Activated CD4-positive, CD25-positive, alpha-beta regulatory T cell (primary cell): ENCODE results near the gene LZTR1.
A peak's percentile ranks its signal among the peaks of the same experiment; 100 is the strongest.
"Not testable (repeated sequence)": the region's sequence is repeated elsewhere in the genome, so short reads cannot be mapped to it uniquely, and the experiment has no call there.

Experiments used
- DNase-seq, 4 experiments: peaks; one replicate each; lab custom pipeline; 2025; lab: John Stamatoyannopoulos, UW

The LZTR1 gene

DNA sequence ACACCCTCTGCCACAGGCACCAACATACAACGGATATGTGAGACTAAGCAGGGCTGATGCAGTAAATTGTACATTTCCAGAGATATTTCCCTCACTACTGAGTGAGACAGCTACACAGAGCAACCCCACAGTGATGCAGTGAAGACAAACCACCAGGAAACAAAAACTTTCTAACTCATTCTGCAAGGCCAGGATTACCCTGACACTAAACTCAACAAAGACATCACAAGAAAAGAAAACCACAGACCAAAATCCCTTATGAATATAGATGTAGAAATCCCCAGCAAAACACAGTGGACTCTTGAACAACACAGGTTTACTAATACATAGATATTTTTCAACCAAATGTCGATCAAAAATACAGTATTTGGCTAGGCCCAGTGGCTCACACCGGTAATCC lies 51.8 kb downstream of the LZTR1 start:
- DNase-seq = no peak

DNA sequence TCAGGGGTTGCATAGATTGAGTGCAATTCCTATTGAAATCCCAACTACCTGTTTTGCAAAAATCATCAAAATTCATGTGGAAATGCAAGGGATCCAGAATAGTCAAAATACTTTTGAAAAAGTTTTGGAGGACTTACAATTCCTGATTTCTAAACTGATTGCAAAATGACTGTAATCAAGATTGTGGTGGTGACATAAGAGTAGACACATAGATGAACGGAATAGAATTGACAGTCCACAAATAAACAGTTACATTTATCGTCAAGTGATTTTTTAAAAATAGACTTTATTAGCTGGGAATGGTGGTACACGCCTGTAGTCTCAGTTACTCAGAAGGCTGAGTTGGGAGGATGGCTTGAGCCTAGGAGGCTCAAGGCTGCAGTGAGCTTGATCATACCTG lies 52.9 kb downstream of the LZTR1 start:
- no peak for DNase-seq

DNA sequence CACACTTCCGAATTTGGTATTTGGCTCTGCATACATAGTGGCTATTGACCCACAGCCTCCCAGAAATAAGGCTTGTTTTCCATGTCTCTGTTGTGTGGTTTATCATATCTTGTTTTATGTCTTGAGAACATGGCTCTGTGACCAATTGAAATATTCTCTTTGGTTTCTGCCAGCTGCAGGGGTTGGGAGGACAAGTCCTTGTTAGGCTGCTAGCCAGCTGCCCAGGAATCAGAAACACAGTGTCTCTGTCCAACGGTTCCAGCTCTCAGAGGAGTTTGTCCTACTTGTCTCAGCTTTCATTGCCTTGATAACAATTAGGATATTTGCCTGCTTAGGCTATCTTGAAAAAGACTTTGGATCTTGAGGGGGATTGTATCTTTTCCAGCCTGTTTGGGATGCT lies 56.3 kb downstream of the LZTR1 start:
- DNase-seq = no peak

DNA sequence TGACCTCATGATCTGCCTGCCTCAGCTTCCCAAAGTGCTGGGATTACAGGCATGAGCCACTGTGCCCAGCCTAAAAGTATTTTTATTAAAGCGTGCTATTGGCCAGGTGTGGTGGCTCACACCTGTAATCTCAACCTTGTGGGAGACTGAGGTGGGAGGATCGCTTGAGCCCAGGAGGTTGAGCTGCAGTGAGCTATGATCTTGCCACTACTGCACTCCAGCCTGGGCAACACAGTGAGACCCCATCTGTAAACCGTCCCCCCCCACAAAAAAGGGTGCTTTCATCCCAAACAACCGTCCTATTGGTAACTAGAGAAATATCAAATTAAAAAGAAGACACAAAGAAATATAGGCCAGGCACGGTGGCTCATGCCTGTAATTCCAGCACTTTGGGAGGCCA lies 57.1 kb downstream of the LZTR1 start:
- not testable (repeated sequence) for DNase-seq

DNA sequence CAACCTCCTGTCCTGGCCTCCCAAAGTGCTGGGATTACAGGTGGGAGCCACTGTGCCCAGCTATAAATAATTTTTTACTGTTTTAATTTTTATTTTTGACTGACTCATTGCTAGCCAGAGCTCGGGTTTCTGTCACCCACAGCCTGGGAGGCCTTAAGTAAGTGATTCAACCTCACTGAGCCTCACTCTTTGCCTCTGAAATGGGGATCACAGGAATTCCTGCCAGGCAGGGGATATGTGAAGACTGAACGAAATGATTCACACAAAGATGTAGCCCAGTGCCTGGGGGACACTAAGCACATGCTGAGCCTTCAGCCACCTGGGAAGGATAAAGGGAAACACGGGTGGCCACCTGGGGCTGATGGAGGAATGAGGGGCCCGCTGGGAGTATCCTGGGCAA lies 59.8 kb downstream of the LZTR1 start:
- no peak for DNase-seq

DNA sequence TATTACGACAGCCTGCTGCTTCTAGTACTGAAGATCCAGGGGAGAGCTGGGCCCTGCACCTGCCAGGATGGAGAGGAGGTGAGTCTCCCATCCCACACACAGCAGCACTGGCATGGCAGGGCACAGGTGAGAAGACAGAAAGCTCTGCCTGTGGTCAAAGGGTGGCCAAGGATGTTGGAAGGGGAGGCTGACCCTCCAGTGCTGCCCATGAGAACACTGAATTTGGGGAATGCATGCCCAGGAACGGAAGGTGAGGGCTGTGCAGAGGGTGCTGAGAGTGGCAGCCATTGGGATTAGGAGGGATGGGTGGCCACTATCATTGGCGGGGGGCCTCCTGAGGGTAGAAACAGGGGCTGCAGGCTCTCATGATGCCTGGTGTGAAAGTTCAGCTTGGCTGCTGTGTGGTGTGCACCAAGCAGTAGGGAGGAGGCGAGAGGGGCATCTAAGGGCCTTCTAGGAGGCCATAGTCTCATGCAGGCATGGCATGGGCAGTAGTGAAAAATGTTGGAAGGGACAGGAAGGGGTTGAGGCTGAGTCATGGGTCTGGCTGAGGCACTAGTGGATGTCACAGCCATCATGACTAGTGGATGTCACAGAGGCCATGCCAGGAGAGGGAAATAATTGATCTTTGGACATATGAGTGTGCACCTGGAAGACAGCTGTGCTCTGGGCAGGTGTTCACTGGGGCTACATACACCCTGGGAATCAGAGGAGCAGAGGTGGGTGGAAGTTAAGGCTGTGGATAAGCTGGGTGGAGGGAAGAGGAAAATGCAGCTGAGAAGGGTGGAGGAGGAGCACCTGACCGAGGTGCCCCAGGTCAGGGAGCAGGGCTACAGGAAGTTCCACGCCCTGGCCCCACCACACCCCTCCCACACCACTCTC lies 61.1 kb downstream of the LZTR1 start:
- DNase-seq = no peak

DNA sequence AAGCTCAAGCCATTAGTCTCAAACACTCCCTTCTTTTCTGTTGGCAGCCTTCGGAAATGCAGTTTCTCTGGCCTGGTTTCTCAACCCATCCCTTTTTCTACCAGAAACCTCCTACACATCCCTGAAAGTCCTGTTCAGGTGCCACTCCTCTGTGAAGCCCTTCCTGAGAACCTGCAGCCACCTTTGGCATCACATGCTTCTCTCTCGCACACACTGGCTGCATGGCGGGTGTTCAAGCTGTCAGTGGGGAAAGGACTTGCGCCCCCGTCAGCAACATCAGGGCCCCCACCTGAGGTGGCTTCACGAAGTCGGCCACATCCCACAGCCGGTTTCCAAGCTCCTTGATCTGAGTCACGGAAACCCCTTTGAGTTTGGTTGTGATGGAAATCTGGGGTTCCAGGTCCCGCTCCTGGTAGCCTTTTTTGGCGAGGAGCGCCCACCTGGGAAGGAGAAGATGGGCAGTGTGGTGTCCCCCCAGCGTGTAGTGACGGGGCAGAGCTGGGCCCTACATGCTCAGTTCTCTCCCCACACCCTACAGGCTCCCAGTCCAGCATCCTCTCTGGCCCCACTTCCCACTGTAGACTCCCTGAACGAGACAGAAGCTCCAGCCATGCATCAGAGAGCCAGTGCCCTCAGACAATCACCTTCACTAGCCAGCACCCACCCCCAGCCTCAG lies 61.9 kb downstream of the LZTR1 start:
- DNase-seq = no peak

DNA sequence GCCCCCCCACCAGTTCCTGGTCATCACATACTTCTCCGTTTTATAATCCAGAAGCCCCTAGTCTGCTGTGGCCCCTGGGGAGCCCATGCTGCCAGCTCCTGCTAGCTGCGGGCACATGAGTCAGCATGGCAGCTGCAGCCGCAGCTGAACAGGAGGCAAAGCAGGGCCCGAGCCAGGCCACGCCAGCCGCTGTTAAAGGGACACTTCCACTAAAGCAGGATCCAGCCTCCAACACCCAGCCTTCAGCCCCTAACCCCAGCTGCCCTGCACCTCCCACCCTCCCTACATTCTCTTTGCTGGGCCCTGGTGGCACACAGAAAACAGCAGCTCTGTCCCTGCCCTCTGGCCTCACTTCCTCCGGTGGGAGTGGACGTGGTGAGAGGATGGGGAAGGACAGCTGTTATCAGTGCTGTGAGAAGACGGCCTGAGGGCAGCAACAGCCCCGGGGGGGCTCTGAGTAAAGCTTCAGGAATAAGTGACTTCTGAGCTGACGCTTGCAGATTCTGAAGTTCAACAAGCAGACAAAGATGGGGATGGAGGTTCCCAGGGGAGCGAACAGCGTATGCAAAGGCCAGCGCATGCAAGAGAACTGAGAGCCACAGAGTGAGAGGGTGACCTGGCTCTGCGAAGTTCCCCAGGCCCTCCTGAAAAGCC lies 63.0 kb downstream of the LZTR1 start:
- DNase-seq = no peak

DNA sequence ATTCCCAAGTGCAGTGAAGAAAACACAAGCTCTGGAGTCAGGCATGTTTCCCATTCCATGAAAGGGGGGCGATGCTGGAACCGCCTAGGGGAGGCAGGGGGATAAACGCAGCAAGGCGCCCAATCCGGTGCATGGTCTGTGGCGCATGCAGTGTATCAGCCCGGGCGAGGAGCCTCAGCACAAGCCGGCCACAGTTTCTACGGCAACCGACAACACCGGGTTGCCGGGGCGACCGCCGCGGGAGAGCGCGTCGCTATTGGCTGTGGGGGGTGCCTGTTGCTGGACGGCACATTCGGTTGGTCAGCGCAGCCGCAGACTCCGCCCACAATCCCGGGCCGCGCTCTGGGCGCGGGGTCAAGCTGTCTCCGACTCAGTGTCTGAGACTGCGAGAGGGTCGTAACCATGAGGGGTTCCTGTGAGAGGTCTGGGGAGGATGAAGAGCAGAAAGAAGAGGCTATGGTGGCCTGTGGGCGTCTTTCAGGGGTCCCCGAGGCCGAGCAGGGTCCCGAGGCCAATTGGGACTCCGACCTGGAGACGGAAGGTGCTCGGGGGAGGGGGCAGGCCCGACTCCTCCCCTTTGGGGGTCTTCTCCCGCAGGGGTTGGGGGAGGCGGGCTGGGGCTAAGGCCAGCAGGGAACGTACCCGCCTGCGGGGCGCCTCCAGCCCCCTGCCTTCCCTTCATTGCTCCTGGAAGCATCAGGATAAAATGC lies 63.6 kb downstream of the LZTR1 start, which contains the start of gene LRRC74B:
Gene LRRC74B (plus strand): TSS at position 362 of the 710 bp plus-strand sequence. CDS start 41 bp downstream, at position 403.
- peak; percentile 45 to 48 (median 46) for DNase-seq

DNA sequence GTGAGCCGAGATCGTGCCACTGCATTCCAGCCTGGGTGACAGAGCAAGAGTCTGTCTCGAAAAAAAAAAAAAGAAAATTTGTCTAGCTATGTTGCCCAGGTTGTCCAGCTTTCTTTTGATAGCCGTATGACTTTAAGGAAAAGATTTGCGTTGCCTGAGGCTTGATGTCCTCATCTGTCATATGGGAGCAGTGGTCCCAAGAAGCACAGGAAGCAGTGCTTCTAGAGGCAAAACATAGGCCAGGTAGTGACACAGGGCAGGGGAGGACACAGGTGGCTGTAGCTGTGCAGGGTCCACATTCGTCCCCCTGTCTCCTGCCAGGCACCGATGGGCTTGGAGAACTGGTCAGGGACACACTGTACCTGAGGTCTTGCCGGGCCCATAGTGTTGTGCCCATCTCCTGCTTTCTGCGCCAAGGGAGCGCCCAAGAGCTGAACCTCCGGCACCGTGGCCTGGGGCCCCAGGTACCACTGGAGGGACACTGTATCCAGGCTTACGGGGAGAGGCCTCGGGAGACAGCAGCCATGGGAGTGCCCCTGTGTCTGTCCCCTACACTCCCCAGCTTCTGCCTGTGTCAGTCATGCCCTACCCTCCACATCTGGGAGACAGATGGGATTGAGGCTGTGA lies 65.1 kb downstream of the LZTR1 start:
- no peak for DNase-seq

DNA sequence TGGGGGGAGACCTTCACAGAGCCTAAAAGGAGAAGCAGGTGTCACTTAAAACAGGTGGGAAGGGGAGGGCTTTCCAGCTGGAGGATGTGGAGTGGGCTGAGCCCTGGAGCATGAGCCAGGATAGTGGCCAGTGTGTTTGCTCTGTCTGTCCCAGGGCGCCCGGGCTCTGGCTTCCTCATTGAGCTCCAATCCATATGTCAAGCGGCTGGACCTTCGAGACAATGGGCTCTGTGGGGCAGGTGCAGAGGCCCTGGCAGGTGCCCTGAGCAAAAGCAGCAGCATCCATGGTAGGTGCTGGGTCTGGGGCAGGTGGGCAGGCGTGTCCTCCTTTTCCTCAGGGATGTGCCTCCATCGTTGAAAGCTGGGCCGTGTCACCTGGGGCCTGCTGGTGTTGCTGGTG lies 65.6 kb downstream of the LZTR1 start:
- no peak for DNase-seq

DNA sequence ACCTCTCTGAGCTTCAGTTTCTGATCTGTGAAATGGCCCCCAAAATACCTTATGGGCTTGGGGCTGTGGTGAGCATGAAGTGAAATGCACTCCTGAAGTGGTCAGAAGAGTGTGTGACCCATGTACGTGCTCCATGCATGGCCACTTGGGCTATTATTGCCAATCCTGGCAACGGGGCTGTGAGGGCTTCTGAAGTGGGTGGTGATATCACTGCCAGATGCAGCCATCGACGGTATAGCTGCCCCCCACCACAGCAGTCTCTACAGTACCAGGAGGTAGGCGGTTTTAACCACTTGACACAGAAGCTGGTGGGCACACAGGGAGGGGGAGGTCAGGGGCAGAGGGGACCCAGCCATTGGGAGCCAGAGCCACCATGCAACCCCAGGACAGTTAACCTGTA lies 66.4 kb downstream of the LZTR1 start:
- DNase-seq = not testable (repeated sequence)
